ENCODE data around the gene ZNF548. TPM values are rescaled to one million over a fixed set of nuclear protein-coding genes. Genes with fewer than 3 reads are reported as not detected.

ZNF548 gene
- total and polyA plus RNA-seq, 8 donors = 3.5 to 8.7 (median 4.8) TPM

DNA sequence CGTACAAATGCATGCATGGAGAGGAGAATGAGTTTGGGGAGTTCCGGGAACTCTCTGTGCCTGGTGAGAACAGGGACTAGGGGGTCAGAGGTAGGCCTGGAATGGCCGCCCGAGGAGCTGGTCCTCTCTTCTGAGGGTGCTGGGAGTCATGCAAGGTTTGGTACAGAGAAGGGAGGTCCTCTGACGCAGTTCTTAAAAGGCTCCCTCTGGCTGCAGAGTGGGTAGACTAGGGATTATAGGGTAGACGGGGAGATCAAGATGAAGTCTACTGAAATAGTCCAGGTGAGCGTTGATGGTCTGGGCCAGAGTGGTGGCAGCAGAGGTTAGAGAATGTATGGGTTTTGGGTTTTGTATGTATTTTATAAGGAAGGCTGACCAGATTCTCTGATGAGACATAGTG is 37.8 kb upstream of the ZNF548 start:
- no peak overlapping the region for H3K27ac ChIP-seq
- 14 to 15% methylated on average over 7 of the region's 7 CpGs for WGBS, 2 donors
- ATAC-seq = no peak
- H3K4me1 ChIP-seq = peaks cover 0 to 3% (median 0%) of the 10 kb centered on the region in 3 donors
- no peak for FAIRE-seq
- DNase-seq = no peak
- intact Hi-C loops (cut with DNase I) = no loop called here
- TF ChIP-seq CTCF (IDR thresholded peaks at IDR 0.05) = no peak
- H3K4me3 ChIP-seq = peak overlapping the region; percentile 50 to 81 (median 70)
- no peaks in the 10 kb centered on the region for H3K27me3 ChIP-seq
- no peaks in the 10 kb centered on the region for H3K9me3 ChIP-seq
- H3K36me3 ChIP-seq = peaks cover 4 to 25% (median 15%) of the 10 kb centered on the region in 3 donors

- Histone ChIP-seq H3K36me3 (peaks cover 4 to 33% (median 15%) of the 10 kb centered on the region in 3 donors), H3K4me1 (peaks cover 0 to 3% (median 0%) of the 10 kb centered on the region in 3 donors), H3K4me3 (no peak overlapping the region), H3K27ac (no peak overlapping the region), H3K27me3 (no peaks in the 10 kb centered on the region), H3K9me3 (no peaks in the 10 kb centered on the region)
- no peak for TF ChIP-seq CTCF (IDR thresholded peaks at IDR 0.05)
- 93 to 95% methylated on average over 4 of the region's 4 CpGs for WGBS, 2 donors
- DNase-seq (no peak), FAIRE-seq (no peak), ATAC-seq (no peak)
- intact Hi-C loops (cut with DNase I) = no loop called here
These were observed 33.7 kb upstream of the ZNF548 start for GRCh38 chr19:57355916-57356315.

- WGBS, 2 donors = 97 to 99% methylated on average over 5 of the region's 5 CpGs
- DNase-seq (no peak), FAIRE-seq (no peak), ATAC-seq (no peak)
- H3K36me3 ChIP-seq = peaks cover 4 to 33% (median 15%) of the 10 kb centered on the region in 3 donors
- H3K4me3 ChIP-seq = no peak overlapping the region
- no peak for TF ChIP-seq CTCF (IDR thresholded peaks at IDR 0.05)
- H3K4me1 ChIP-seq = no peaks in the 10 kb centered on the region
- no peaks in the 10 kb centered on the region for H3K27me3 ChIP-seq
- intact Hi-C loops (cut with DNase I) = no loop called here
- no peak overlapping the region for H3K27ac ChIP-seq
- no peaks in the 10 kb centered on the region for H3K9me3 ChIP-seq
These were observed 32.2 kb upstream of the ZNF548 start for GRCh38 chr19:57357406-57357805.

DNA sequence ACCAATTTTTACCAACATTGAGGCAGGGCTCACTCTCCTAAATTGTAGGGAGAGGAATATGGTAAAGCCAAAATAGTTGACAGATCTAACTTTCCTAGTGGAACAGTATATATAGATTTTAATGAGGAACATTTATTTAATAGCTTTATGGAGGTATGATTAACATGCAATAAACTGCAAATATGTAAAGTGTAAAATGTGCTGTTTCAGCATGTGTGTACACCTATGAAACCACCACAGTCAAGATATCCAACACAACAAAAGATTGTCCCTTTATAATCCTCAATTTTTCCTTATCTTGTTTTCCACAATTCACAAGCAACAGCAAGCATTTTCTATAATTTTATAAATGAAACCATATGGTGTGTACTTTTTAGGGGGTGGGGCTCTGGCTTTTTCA is 30.4 kb upstream of the ZNF548 start:
- DNase-seq (no peak), ATAC-seq (no peak), FAIRE-seq (no peak)
- no peak for TF ChIP-seq CTCF (IDR thresholded peaks at IDR 0.05)
- no peaks in the 10 kb centered on the region for H3K9me3 ChIP-seq
- H3K4me3 ChIP-seq = no peak overlapping the region
- no peaks in the 10 kb centered on the region for H3K27me3 ChIP-seq
- peaks cover 4 to 30% (median 15%) of the 10 kb centered on the region in 3 donors for H3K36me3 ChIP-seq
- no peak overlapping the region for H3K27ac ChIP-seq
- intact Hi-C loops (cut with DNase I) = no loop called here
- H3K4me1 ChIP-seq = peaks cover 2 to 3% (median 2%) of the 10 kb centered on the region in 3 donors

DNA sequence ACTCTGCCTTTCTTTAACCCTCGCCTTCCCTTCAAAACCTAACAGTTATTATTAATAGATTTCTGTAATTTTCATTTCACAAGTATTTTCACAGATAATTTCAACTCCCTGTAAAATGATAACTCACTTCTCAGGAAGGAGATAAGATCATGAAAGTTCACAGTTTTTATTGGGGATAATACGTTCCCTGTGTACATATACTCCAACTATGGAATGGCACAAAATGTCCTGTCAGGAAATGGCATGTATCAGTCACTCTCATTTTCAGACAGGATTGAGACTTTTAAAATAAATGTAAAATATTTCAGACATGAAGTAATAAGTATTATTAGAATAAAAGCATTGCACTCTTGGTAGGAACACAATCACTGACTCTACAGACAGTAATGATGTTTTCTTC is 27.2 kb upstream of the ZNF548 start:
- ATAC-seq (no peak), DNase-seq (no peak), FAIRE-seq (no peak)
- 56 to 66% methylated on average over 2 of the region's 2 CpGs for WGBS, 2 donors
- peak overlapping the region in 2 of 4 donors; percentile 76 to 85 for H3K4me3 ChIP-seq
- peaks cover 3 to 5% (median 3%) of the 10 kb centered on the region in 3 donors for H3K4me1 ChIP-seq
- H3K27ac ChIP-seq = peak overlapping the region; percentile 25 to 92 (median 49)
- intact Hi-C loops (cut with DNase I) = no loop called here
- TF ChIP-seq CTCF (IDR thresholded peaks at IDR 0.05) = no peak
- peaks cover 0 to 5% (median 0%) of the 10 kb centered on the region in 3 donors for H3K36me3 ChIP-seq
- no peaks in the 10 kb centered on the region for H3K9me3 ChIP-seq
- H3K27me3 ChIP-seq = no peaks in the 10 kb centered on the region
